ENCODE data around the gene RHPN2. TPM values are rescaled to one million over a fixed set of nuclear protein-coding genes. Genes with fewer than 3 reads are reported as not detected.

Gene RHPN2
- total and polyA plus RNA-seq, 2 of the 13 experiments (the other 11 are each of a cell fraction or from before 2014, with no cell fraction given): 20.3 to 48.0 TPM

DNA sequence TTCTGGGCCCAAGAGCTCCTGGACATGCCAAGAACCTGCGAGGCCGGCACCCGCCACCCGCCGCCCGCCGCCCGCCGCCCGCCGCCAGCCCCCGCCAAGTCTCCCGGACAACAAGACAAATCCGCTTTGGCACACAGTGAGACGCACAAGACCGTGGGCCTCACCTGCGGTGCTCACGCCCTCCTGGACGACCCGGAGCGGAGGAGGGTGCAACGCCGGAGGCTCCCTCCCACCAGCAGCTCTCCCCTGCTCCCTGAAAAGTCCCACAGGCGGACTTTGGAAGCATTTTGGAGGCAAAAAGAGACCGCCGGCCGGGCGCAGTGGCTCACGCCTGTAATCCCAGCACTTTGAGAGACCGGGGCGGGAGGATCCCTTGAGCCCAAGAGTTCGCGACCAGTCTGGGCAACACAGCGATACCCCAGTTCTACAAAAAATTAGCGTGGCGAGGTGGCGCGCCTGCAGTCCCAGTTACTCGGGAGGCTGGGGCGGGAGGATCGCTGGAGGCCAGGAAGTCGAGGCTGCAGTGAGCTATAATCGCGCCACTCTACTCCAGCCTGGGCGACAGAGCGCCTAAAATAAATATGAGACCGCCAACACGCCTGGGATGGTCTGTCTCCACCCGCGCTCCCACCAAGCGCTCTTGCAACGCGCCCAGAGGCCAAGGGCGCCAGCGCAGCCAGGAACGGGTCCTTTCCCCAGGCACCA is 783 bp downstream of the RHPN2 start (continued):
- TF ChIP-seq SALL2 (CRISPR knock-in tag; IDR thresholded peaks at IDR 0.05) (no peak), ZMYM3 (CRISPR knock-in tag; IDR thresholded peaks at IDR 0.05) (peak; percentile 92), ZSCAN30 (CRISPR knock-in tag; IDR thresholded peaks at IDR 0.05) (no peak), ZNF678 (CRISPR knock-in tag; IDR thresholded peaks at IDR 0.05) (no peak), ZSCAN25 (CRISPR knock-in tag; IDR thresholded peaks at IDR 0.05) (no peak), ZNF136 (CRISPR knock-in tag; IDR thresholded peaks at IDR 0.05; ENCODE audit: low read depth) (no peak), SIX4 (CRISPR knock-in tag; IDR thresholded peaks at IDR 0.05) (no peak), ZNF749 (CRISPR knock-in tag; IDR thresholded peaks at IDR 0.05; ENCODE audit: borderline replicate concordance) (no peak), IKZF4 (CRISPR knock-in tag; IDR thresholded peaks at IDR 0.05; ENCODE audit: borderline replicate concordance, low read depth, not compliant biosample characterization) (no peak), SOX6 (IDR thresholded peaks at IDR 0.05) (no peak), SOX6 (CRISPR knock-in tag; IDR thresholded peaks at IDR 0.05) (0 out of 2 replicates have a peak, but pooled peaks have one; percentile 18), ISL2 (CRISPR knock-in tag; IDR thresholded peaks at IDR 0.05) (no peak), ZNF790 (CRISPR knock-in tag; IDR thresholded peaks at IDR 0.05; ENCODE audit: borderline replicate concordance) (no peak), CBX5 (CRISPR knock-in tag; IDR thresholded peaks at IDR 0.05; ENCODE audit: borderline replicate concordance) (no peak), POGZ (CRISPR knock-in tag; IDR thresholded peaks at IDR 0.05) (peak; percentile 47; the same call in 1 of the 2 replicates), ZNF572 (CRISPR knock-in tag; IDR thresholded peaks at IDR 0.05) (0 out of 2 replicates have a peak, but pooled peaks have one; percentile 28), ZNF484 (CRISPR knock-in tag; IDR thresholded peaks at IDR 0.05; ENCODE audit: borderline replicate concordance, low read depth) (no peak), MXD4 (CRISPR knock-in tag; IDR thresholded peaks at IDR 0.05) (no peak)
- TF ChIP-seq, protein P1, sequence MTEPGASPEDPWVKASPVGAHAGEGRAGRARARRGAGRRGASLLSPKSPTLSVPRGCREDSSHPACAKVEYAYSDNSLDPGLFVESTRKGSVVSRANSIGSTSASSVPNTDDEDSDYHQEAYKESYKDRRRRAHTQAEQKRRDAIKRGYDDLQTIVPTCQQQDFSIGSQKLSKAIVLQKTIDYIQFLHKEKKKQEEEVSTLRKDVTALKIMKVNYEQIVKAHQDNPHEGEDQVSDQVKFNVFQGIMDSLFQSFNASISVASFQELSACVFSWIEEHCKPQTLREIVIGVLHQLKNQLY (CRISPR knock-in tag; IDR thresholded peaks at IDR 0.05): no peak
- TF ChIP-seq, protein P2, sequence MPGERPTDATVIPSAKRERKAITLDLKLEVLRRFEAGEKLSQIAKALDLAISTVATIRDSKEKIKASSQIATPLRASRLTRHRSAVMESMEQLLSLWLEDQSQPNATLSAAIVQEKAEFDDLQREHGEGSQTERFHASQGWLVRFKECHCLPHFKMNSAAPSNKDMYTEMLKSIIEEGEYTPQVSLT (CRISPR knock-in tag; IDR thresholded peaks at IDR 0.05; ENCODE audit: borderline replicate concordance, low read depth): no peak
- TF ChIP-seq, protein P3, sequence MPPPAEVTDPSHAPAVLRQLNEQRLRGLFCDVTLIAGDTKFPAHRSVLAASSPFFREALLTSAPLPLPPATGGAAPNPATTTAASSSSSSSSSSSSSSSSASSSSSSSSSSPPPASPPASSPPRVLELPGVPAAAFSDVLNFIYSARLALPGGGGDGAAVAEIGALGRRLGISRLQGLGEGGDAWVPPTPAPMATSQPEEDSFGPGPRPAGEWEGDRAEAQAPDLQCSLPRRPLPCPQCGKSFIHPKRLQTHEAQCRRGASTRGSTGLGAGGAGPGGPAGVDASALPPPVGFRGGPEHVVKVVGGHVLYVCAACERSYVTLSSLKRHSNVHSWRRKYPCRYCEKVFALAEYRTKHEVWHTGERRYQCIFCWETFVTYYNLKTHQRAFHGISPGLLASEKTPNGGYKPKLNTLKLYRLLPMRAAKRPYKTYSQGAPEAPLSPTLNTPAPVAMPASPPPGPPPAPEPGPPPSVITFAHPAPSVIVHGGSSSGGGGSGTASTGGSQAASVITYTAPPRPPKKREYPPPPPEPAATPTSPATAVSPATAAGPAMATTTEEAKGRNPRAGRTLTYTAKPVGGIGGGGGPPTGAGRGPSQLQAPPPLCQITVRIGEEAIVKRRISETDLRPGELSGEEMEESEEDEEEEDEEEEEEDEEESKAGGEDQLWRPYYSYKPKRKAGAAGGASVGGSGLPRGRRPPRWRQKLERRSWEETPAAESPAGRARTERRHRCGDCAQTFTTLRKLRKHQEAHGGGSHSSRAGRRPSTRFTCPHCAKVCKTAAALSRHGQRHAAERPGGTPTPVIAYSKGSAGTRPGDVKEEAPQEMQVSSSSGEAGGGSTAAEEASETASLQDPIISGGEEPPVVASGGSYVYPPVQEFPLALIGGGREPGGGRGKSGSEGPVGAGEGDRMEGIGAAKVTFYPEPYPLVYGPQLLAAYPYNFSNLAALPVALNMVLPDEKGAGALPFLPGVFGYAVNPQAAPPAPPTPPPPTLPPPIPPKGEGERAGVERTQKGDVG (CRISPR knock-in tag; IDR thresholded peaks at IDR 0.05; ENCODE audit: borderline replicate concordance): no peak
- TF ChIP-seq, protein P4, sequence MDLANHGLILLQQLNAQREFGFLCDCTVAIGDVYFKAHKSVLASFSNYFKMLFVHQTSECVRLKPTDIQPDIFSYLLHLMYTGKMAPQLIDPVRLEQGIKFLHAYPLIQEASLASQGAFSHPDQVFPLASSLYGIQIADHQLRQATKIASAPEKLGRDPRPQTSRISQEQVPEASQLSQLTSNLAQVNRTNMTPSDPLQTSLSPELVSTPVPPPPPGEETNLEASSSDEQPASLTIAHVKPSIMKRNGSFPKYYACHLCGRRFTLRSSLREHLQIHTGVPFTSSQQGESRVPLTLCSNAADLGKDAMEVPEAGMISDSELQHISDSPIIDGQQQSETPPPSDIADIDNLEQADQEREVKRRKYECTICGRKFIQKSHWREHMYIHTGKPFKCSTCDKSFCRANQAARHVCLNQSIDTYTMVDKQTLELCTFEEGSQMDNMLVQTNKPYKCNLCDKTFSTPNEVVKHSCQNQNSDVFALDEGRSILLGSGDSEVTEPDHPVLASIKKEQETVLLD (CRISPR knock-in tag; IDR thresholded peaks at IDR 0.05; ENCODE audit: low read depth): no peak
- TF ChIP-seq, protein P5, sequence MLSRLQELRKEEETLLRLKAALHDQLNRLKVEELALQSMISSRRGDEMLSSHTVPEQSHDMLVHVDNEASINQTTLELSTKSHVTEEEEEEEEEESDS (CRISPR knock-in tag; IDR thresholded peaks at IDR 0.05; ENCODE audit: borderline replicate concordance): no peak

Measured in HepG2 (cell line).